Heart left ventricle (tissue), 16 donors: ENCODE measurements around the gene MYH10. TPM values are rescaled to one million over a fixed set of nuclear protein-coding genes. Genes with fewer than 3 reads are reported as not detected.
A peak's percentile ranks its signal among the peaks of the same experiment; 100 is the strongest.

Source experiments
- ATAC-seq, 4 donors: fragments of 200-7000 bp; cut with Tn5 transposase; one replicate each; pipeline ENCODE4 v1.9.1; 2020 to 2022; ENCODE audit warnings: moderate library complexity in 4 of 4, mild to moderate bottlenecking in 3 of 4, moderate number of reproducible peaks in 1 of 4
- DNase-seq, 5 donors: peaks; one replicate each; pipeline ENCODE4 v3.0.0-alpha.2; 2020
- H3K27ac ChIP-seq, 12 donors: fragments of 200-600 bp; sonication (generic) in 4 of 12; one replicate each; pipeline versions ENCODE4 v1.5.0 to v1.8.0; 2016 to 2022; ENCODE audit warnings: mild to moderate bottlenecking in 2 of 12
- H3K27me3 ChIP-seq, 9 donors: fragments of 200-600 bp; sonication (generic) in 2 of 9; one replicate each; pipeline versions ENCODE4 v1.5.1 to v1.8.0; 2016 to 2022; ENCODE audit warnings: mild to moderate bottlenecking in 3 of 9
- H3K36me3 ChIP-seq, 9 donors: fragments of 200-600 bp; sonication (generic) in 2 of 9; one replicate each; pipeline versions ENCODE4 v1.5.0 to v1.8.0; 2018 to 2022; ENCODE audit warnings: mild to moderate bottlenecking in 2 of 9
- H3K4me1 ChIP-seq, 12 donors: fragments of 200-600 bp; sonication (generic) in 4 of 12; one replicate each; pipeline versions ENCODE4 v1.5.0 to v1.8.0; 2016 to 2022; ENCODE audit warnings: mild to moderate bottlenecking in 3 of 12
- H3K4me3 ChIP-seq, 12 donors: fragments of 200-600 bp; sonication (generic) in 4 of 12; one replicate each; pipeline versions ENCODE4 v1.5.0 to v1.8.0; 2017 to 2022; ENCODE audit warnings: mild to moderate bottlenecking in 9 of 12, moderate library complexity in 4 of 12
- H3K9me3 ChIP-seq, 12 donors: fragments of 200-600 bp; sonication (generic) in 4 of 12; one replicate each; pipeline versions ENCODE4 v1.5.0 to v1.8.0; 2016 to 2022; ENCODE audit warnings: mild to moderate bottlenecking in 1 of 12
- CTCF ChIP-seq, 12 donors: fragments of 200-600 bp; sonication (generic) in 4 of 12; IDR thresholded peaks; one replicate each; pipeline versions ENCODE4 v1.5.0 to v1.8.0; 2018 to 2022; ENCODE audit warnings: antibody characterized with exemption in 12 of 12, mild to moderate bottlenecking in 5 of 12
- POLR2A ChIP-seq, 2 donors: fragments of 450-650 bp; IDR thresholded peaks; one replicate each; pipeline ENCODE4 v1.6.1; 2017; ENCODE audit warnings: antibody characterized with exemption in 2 of 2, mild to moderate bottlenecking in 2 of 2, moderate library complexity in 2 of 2
- WGBS, 4 donors: extraction: QIAGEN DNeasy Blood & Tissue Kit in 2 of 4; methylation state at CpG; one replicate each; pipeline versions ENCODE4 v1.1.5 to v1.1.7; 2013 to 2018; 5-methylcytosine and 5-hydroxymethylcytosine counted together
- intact Hi-C, 10 donors: fragments of 100-400 bp; cut with DNase I; formaldehyde crosslinking; loops; one replicate each; pipeline versions ENCODE4 v1.11.1 to v1.14.2; 2022
- polyA plus RNA-seq, 2 donors: library from polyadenylated mRNA; stranded (reverse); fragments of 200-250 nt; gene quantifications; one replicate each; pipeline ENCODE4 v1.2.3, GENCODE V29; 2013
- total RNA-seq, 9 donors: library from RNA; depleted of rRNA in 2 of 9; stranded (reverse); fragments of >200 nt in 2 of 9; fragmentation: NEBNext Ultra II Directional in 3 of 9; extraction: Animal tissue kit (Norgen Biotek cat#: 25700) in 3 of 9; gene quantifications; one replicate each; pipeline versions ENCODE4 v1.1.0 to v1.2.4, GENCODE V29; 2016 to 2023
- donor health status: ischemic (EF 13 %, LVEDD 7.1; RV severe dilation, severe dysfunction).
- donor health status: healthy with polysubstance abuse.
- donor health status: DM: no; HTN: yes; CAD: no.
- donor health status: DM: no; HTN: no; CAD: no.
- donor health status: ischemic (EF 25% LVEDD 6.9; RV normal size, moderate dysfunction).
- donor health status: ischemic (EF 25% LVEDD 5.7; RV mildly dilated, moderate dysfunction).
- donor health status: healthy.
- donor health status: DM: yes; HTN: yes; CAD: no.
- donor health status: ischemic (EF 35%, LVEDD 5.7; RV mildly dilated, moderate dysfunction).
- donor health status: nonischemic (EF 11% LVEDD 7.7; RV severe dilation, severe dysfunction).
- donor health status: DM: yes; HTN: yes; CAD: no.
- donor health status: PGD.
- donor health status: ischemic (EF 29% LVEDD 5.4; RV normal size, mild dysfunction).
- donor health status: nonischemic (EF 23%, LVEDD 6.1; RV moderate dilation, normal function).

MYH10 gene
- total and polyA plus RNA-seq, 11 donors: 10.6 to 62.1 (median 35.2) TPM

GRCh38 chr17:8439681-8440080, 190.8 kb downstream of the MYH10 start:
- Histone ChIP-seq H3K36me3 (peaks cover 0 to 39% (median 16%) of the 10 kb centered on the region in 9 donors), H3K4me1 (peaks cover 0 to 65% (median 49%) of the 10 kb centered on the region in 12 donors), H3K27me3 (no peaks in the 10 kb centered on the region), H3K9me3 (no peaks in the 10 kb centered on the region), H3K4me3 (no peak overlapping the region), H3K27ac (no peak overlapping the region)
- WGBS, 4 donors: 96 to 98% (median 97%) methylated on average over 3 of the region's 3 CpGs
- ATAC-seq: no peak
- TF ChIP-seq CTCF (IDR thresholded peaks at IDR 0.05): no peak
- TF ChIP-seq POLR2A (IDR thresholded peaks at IDR 0.05): no peak
- no peak for DNase-seq
- intact Hi-C loops: loop anchor here in 1 of 10 donors (10.0 kb wide), 1 partner anchor 55 kb away; the partner anchor contains the start of gene RPL26

DNA sequence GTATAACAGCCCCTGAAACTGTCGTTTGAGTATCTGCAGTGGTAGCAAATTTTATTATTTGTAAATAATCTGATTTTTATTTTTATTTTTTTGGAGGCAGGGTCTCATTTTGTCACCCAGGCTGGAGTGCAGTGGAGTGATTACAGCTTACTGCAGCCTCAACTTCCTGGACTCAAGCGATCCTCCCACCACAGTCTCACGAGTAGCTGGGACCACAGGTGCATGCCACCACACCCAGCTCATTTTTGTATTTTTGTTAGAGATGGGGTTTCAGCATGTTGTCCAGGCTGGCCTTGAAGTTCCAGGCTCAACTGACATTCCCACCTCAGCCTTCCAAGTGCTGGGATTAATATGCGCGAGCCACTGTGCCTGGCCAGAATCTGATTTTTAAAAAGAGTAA, 192.1 kb downstream of the MYH10 start:
- ATAC-seq: no peak
- Histone ChIP-seq H3K9me3 (no peaks in the 10 kb centered on the region), H3K36me3 (peaks cover 0 to 29% (median 11%) of the 10 kb centered on the region in 9 donors), H3K27ac (no peak overlapping the region), H3K4me3 (no peak overlapping the region), H3K4me1 (peaks cover 0 to 52% (median 38%) of the 10 kb centered on the region in 12 donors), H3K27me3 (no peaks in the 10 kb centered on the region)
- TF ChIP-seq POLR2A (IDR thresholded peaks at IDR 0.05) (no peak), CTCF (IDR thresholded peaks at IDR 0.05) (no peak)
- DNase-seq: no peak
- 77 to 84% (median 80%) methylated on average over 5 of the region's 5 CpGs for WGBS, 4 donors
- intact Hi-C loops: loop anchor here in 1 of 10 donors (10.0 kb wide), 1 partner anchor 54 kb away; the partner anchor contains the start of gene RPL26

DNA sequence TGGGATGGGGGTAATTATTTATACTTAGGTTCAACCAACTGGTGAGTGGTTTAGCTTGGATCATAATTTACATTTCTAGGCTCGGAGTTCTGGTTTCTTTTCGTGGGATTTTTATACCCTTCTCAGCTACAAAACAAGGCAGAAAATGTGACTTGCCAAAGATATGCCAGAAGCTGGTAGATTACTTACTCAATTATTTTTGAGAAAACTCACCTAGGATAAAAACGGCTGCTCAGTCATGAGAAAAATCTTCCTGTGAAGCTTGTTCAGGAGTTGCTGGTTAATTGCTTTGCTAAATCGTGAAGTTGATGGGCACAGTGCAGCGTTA, 193.7 kb downstream of the MYH10 start:
- WGBS, 4 donors: 5 to 7% (median 6%) methylated on average over 5 of the region's 5 CpGs
- ATAC-seq: no peak
- H3K36me3 ChIP-seq: peaks cover 0 to 29% (median 11%) of the 10 kb centered on the region in 9 donors
- peak overlapping the region in 11 of 12 donors; percentile 94 to 100 (median 100) for H3K27ac ChIP-seq
- H3K9me3 ChIP-seq: no peaks in the 10 kb centered on the region
- peak overlapping the region; percentile 66 to 99 (median 90) for H3K4me3 ChIP-seq
- H3K4me1 ChIP-seq: peaks cover 0 to 43% (median 29%) of the 10 kb centered on the region in 12 donors
- H3K27me3 ChIP-seq: no peaks in the 10 kb centered on the region
- TF ChIP-seq CTCF (IDR thresholded peaks at IDR 0.05) (no peak), POLR2A (IDR thresholded peaks at IDR 0.05) (no peak)
- intact Hi-C loops: loop anchor here in 1 of 10 donors (10.0 kb wide), 1 partner anchor 52 kb away; the partner anchor contains the start of gene RPL26
- DNase-seq: no peak

GRCh38 chr17:8436169-8436843, 194.2 kb downstream of the MYH10 start:
- Histone ChIP-seq H3K9me3 (no peaks in the 10 kb centered on the region), H3K27ac (peak overlapping the region; percentile 94 to 100 (median 100)), H3K4me1 (peaks cover 0 to 41% (median 26%) of the 10 kb centered on the region in 12 donors), H3K4me3 (peak overlapping the region; percentile 66 to 99 (median 90)), H3K27me3 (no peaks in the 10 kb centered on the region), H3K36me3 (peaks cover 0 to 29% (median 11%) of the 10 kb centered on the region in 9 donors)
- TF ChIP-seq POLR2A (IDR thresholded peaks at IDR 0.05) (no peak), CTCF (IDR thresholded peaks at IDR 0.05) (no peak)
- ATAC-seq: peak; percentile 3 to 84 (median 71)
- intact Hi-C loops: loop anchor here in 1 of 10 donors (10.0 kb wide), 1 partner anchor 52 kb away; the partner anchor contains the start of gene RPL26
- peak; percentile 62 to 82 (median 69) for DNase-seq
- 0 to 1% (median 1%) methylated on average over 20 to 43 of the region's 43 CpGs for WGBS, 4 donors
